ENCODE measurements around the gene TRIM65.
"Not testable (repeated sequence)": the region's sequence is repeated elsewhere in the genome, so short reads cannot be mapped to it uniquely, and the experiment has no call there.

Gene TRIM65

GRCh38 chr17:75876190-75876937, 20.4 kb downstream of the TRIM65 start:
- DNase-seq (ENCODE audit: low read depth in 2 of 2, low spot score in 1 of 2), result peak in 1 of 2 donors; percentile 56

GRCh38 chr17:75875940-75876189, 20.9 kb downstream of the TRIM65 start:
- no peak for DNase-seq (ENCODE audit: low read depth in 2 of 2, low spot score in 1 of 2)

- no peak for DNase-seq (ENCODE audit: low read depth in 2 of 2, low spot score in 1 of 2)
Measured at GRCh38 chr17:75875182-75875939, 21.4 kb downstream of the TRIM65 start.

- DNase-seq (ENCODE audit: low read depth in 2 of 2, low spot score in 1 of 2), result no peak
Measured at GRCh38 chr17:75874323-75875181, 22.2 kb downstream of the TRIM65 start.

- DNase-seq (ENCODE audit: low read depth in 2 of 2, low spot score in 1 of 2), result no peak
Measured at GRCh38 chr17:75873587-75874322, 23.0 kb downstream of the TRIM65 start.

- peak in 1 of 2 donors; percentile 39 for DNase-seq (ENCODE audit: low read depth in 2 of 2, low spot score in 1 of 2)
Measured at GRCh38 chr17:75872434-75873351, 24.1 kb downstream of the TRIM65 start.

- DNase-seq (ENCODE audit: low read depth in 2 of 2, low spot score in 1 of 2), result not testable (repeated sequence)
Measured at GRCh38 chr17:75870228-75870627, 26.5 kb downstream of the TRIM65 start.

- no peak for DNase-seq (ENCODE audit: low read depth in 2 of 2, low spot score in 1 of 2)
Measured at GRCh38 chr17:75869282-75870141, 27.2 kb downstream of the TRIM65 start.

- DNase-seq (ENCODE audit: low read depth in 2 of 2, low spot score in 1 of 2), result not testable (repeated sequence)
Measured at GRCh38 chr17:75868730-75869281, 27.9 kb downstream of the TRIM65 start.

- DNase-seq (ENCODE audit: low read depth in 2 of 2, low spot score in 1 of 2), result not testable (repeated sequence)
Measured at GRCh38 chr17:75865404-75866188, 31.2 kb downstream of the TRIM65 start.

- not testable (repeated sequence) for DNase-seq (ENCODE audit: low read depth in 2 of 2, low spot score in 1 of 2)
Measured at GRCh38 chr17:75864887-75865286, 31.9 kb downstream of the TRIM65 start.

GRCh38 chr17:75864448-75864871, 32.3 kb downstream of the TRIM65 start:
- no peak for DNase-seq (ENCODE audit: low read depth in 2 of 2, low spot score in 1 of 2)

GRCh38 chr17:75861927-75862317, 34.8 kb downstream of the TRIM65 start:
- no peak for DNase-seq (ENCODE audit: low read depth in 2 of 2, low spot score in 1 of 2)

GRCh38 chr17:75859358-75859757, 37.4 kb downstream of the TRIM65 start:
- not testable (repeated sequence) for DNase-seq (ENCODE audit: low read depth in 2 of 2, low spot score in 1 of 2)

- no peak for DNase-seq (ENCODE audit: low read depth in 2 of 2, low spot score in 1 of 2)
Measured at GRCh38 chr17:75856062-75856756, 40.5 kb downstream of the TRIM65 start.

GRCh38 chr17:75855310-75856061, 41.3 kb downstream of the TRIM65 start, which contains the start of gene WBP2:
WBP2 (minus strand) TSS chr17:75855335; CDS start chr17:75855297, 38 bp downstream.
- peak; percentile 84 to 93 for DNase-seq (ENCODE audit: low read depth in 2 of 2, low spot score in 1 of 2)
